GM23338 (cell line): Measurements from ENCODE around the gene THSD4. TPM values are rescaled to one million over a fixed set of nuclear protein-coding genes. Genes with fewer than 3 reads are reported as not detected.

Experiments
- ATAC-seq: fragments of 200-7000 bp; cut with Tn5 transposase; 3 replicates; pipeline ENCODE4 v1.9.1; 2020
- DNase-seq: peaks from one replicate; pipeline ENCODE4 v3.0.0-alpha.2; 2015; ENCODE audit warnings: low spot score
- H2AFZ ChIP-seq: fragments of 200-600 bp; sonication (generic); 2 replicates; pipeline ENCODE4 v1.8.0; 2016; ENCODE audit warnings: antibody characterized with exemption, mild to moderate bottlenecking, moderate library complexity
- H3F3A ChIP-seq: fragments of 200-600 bp; sonication (generic); replicated peaks from 2 replicates; pipeline ENCODE4 v1.8.0; 2017; ENCODE audit warnings: antibody characterized with exemption, mixed run types, low read depth
- H3K27ac ChIP-seq: fragments of 200-600 bp; sonication (generic); 2 replicates; pipeline ENCODE4 v1.6.1; 2016; ENCODE audit warnings: low read depth
- H3K27me3 ChIP-seq: fragments of 200-600 bp; sonication (generic); 2 replicates; pipeline ENCODE4 v1.8.0; 2016; ENCODE audit warnings: mild to moderate bottlenecking, mixed run types, moderate library complexity; ENCODE audit not compliant: insufficient read depth
- H3K36me3 ChIP-seq: fragments of 200-600 bp; sonication (generic); 2 replicates; pipeline ENCODE4 v1.8.0; 2016; ENCODE audit warnings: mild to moderate bottlenecking; ENCODE audit not compliant: insufficient read depth
- H3K4me1 ChIP-seq: fragments of 200-600 bp; sonication (generic); 2 replicates; pipeline ENCODE4 v1.8.0; 2016; ENCODE audit warnings: mild to moderate bottlenecking, moderate library complexity; ENCODE audit not compliant: insufficient read depth
- H3K4me2 ChIP-seq: fragments of 200-600 bp; sonication (generic); 2 replicates; pipeline ENCODE4 v1.7.1; 2017; ENCODE audit warnings: mixed run types
- H3K4me3 ChIP-seq: fragments of 200-600 bp; sonication (generic); 2 replicates; pipeline ENCODE4 v1.6.1; 2016; ENCODE audit warnings: mixed run types
- H3K79me2 ChIP-seq: fragments of 200-600 bp; sonication (generic); replicated peaks from 2 replicates; pipeline ENCODE4 v1.8.0; 2017; ENCODE audit warnings: mild to moderate bottlenecking; ENCODE audit not compliant: insufficient read depth
- H3K9me2 ChIP-seq: fragments of 200-600 bp; sonication (generic); 2 replicates; pipeline ENCODE4 v1.8.0; 2017; ENCODE audit not compliant: insufficient read depth
- H4K20me1 ChIP-seq: fragments of 200-600 bp; sonication (generic); replicated peaks from 2 replicates; pipeline ENCODE4 v1.8.0; 2017; ENCODE audit warnings: mild to moderate bottlenecking; ENCODE audit not compliant: insufficient read depth
- H3K27ac Mint-ChIP-seq: 2 replicates; pipeline ENCODE4 v1.8.0; 2020; ENCODE audit warnings: inconsistent platforms, mild to moderate bottlenecking, moderate library complexity, mixed read lengths
- H3K27me3 Mint-ChIP-seq: 3 replicates; pipeline ENCODE4 v1.8.0; 2022; ENCODE audit warnings: low read depth, mild to moderate bottlenecking, moderate library complexity, mixed read lengths, inconsistent platforms; ENCODE audit not compliant: insufficient read depth, poor library complexity
- H3K36me3 Mint-ChIP-seq: 3 replicates; pipeline ENCODE4 v1.8.0; 2021; ENCODE audit warnings: low read depth, mild to moderate bottlenecking, inconsistent platforms, moderate library complexity, mixed read lengths
- H3K4me1 Mint-ChIP-seq: 3 replicates; pipeline ENCODE4 v1.8.0; 2020; ENCODE audit warnings: mild to moderate bottlenecking, inconsistent platforms, mixed read lengths
- H3K4me3 Mint-ChIP-seq: 3 replicates; pipeline ENCODE4 v1.8.0; 2021; ENCODE audit warnings: moderate library complexity, mild to moderate bottlenecking, inconsistent platforms, mixed read lengths
- H3K9me3 Mint-ChIP-seq: 3 replicates; pipeline ENCODE4 v1.8.0; 2020; ENCODE audit warnings: moderate library complexity, mild to moderate bottlenecking, inconsistent platforms, mixed read lengths
- CREB1 ChIP-seq: fragments of 250-450 bp; sonication (Bioruptor Pico); IDR thresholded peaks from 2 replicates; pipeline ENCODE4 v1.5.0; 2020; ENCODE audit warnings: low read depth, mild to moderate bottlenecking, moderate library complexity
- EZH2 ChIP-seq: fragments of 200-600 bp; sonication (generic); IDR thresholded peaks from one replicate; pipeline ENCODE4 v1.8.0; 2017; ENCODE audit warnings: antibody characterized with exemption, mild to moderate bottlenecking, low read depth; ENCODE audit not compliant: unreplicated experiment
- EZH2phosphoT487 ChIP-seq: fragments of 200-600 bp; sonication (generic); IDR thresholded peaks from one replicate; pipeline ENCODE4 v1.8.1; 2018; ENCODE audit warnings: antibody characterized with exemption; ENCODE audit not compliant: unreplicated experiment
- JUNB ChIP-seq: IDR thresholded peaks from one replicate; pipeline ENCODE4 v1.6.1; 2016; ENCODE audit warnings: antibody characterized with exemption; ENCODE audit not compliant: unreplicated experiment
- NANOG ChIP-seq: IDR thresholded peaks from 2 replicates; pipeline ENCODE4 v1.6.1; 2016; ENCODE audit warnings: antibody characterized with exemption, borderline replicate concordance
- POLR2AphosphoS5 ChIP-seq: IDR thresholded peaks from 2 replicates; pipeline ENCODE4 v1.6.1; 2016; ENCODE audit warnings: antibody characterized with exemption, low read depth
- STAT1 ChIP-seq: IDR thresholded peaks from one replicate; pipeline ENCODE4 v1.6.1; 2016; ENCODE audit warnings: antibody characterized with exemption; ENCODE audit not compliant: unreplicated experiment
- ZNF114 ChIP-seq: fragments of 250-450 bp; sonication (Bioruptor Pico); IDR thresholded peaks from 2 replicates; pipeline ENCODE4 v1.5.0; 2020; ENCODE audit warnings: mild to moderate bottlenecking, moderate library complexity
- ZNF331 ChIP-seq: fragments of 250-450 bp; sonication (Bioruptor Pico); IDR thresholded peaks from 2 replicates; pipeline ENCODE4 v1.5.0; 2020; ENCODE audit warnings: low read depth, mild to moderate bottlenecking, moderate library complexity
- polyA plus RNA-seq: library from polyadenylated mRNA; unstranded; fragments of >200 nt; fragmentation: Nextera tagmentation; extraction: Ambion mirVana; gene quantifications from 2 replicates; pipeline ENCODE4 v1.2.1, GENCODE V29; 2016
- total RNA-seq: library from RNA; depleted of rRNA; stranded (reverse); fragments of >200 nt; shearing (Covaris generic); gene quantifications from 2 replicates; pipeline ENCODE4 v1.2.3, GENCODE V29; 2014
- TF ChIP-seq, protein P1 (sequence below), 2 experiments: fragments of 200-600 bp in 1 of 2; sonication (generic) in 1 of 2; conservative IDR thresholded peaks; 2 replicates each; pipeline versions ENCODE4 v1.5.1 to v1.6.1; 2016 to 2017; ENCODE audit warnings: antibody characterized with exemption in 2 of 2, low read depth in 2 of 2, mild to moderate bottlenecking in 2 of 2, moderate library complexity in 1 of 2
- TF ChIP-seq, protein P2 (sequence below): fragments of 250-450 bp; sonication (Bioruptor Pico); IDR thresholded peaks from 2 replicates; pipeline ENCODE4 v1.5.0; 2020; ENCODE audit warnings: mild to moderate bottlenecking, moderate library complexity
- TF ChIP-seq, protein P3 (sequence below): IDR thresholded peaks from one replicate; pipeline ENCODE4 v1.6.1; 2018; ENCODE audit warnings: antibody characterized with exemption; ENCODE audit not compliant: unreplicated experiment
- TF ChIP-seq, protein P4 (sequence below): IDR thresholded peaks from 2 replicates; pipeline ENCODE4 v1.6.1; 2016; ENCODE audit warnings: antibody characterized with exemption

Gene THSD4
- total and polyA plus RNA-seq, 2 experiments from 2014 or later: 2.0 to 7.4 TPM

DNA sequence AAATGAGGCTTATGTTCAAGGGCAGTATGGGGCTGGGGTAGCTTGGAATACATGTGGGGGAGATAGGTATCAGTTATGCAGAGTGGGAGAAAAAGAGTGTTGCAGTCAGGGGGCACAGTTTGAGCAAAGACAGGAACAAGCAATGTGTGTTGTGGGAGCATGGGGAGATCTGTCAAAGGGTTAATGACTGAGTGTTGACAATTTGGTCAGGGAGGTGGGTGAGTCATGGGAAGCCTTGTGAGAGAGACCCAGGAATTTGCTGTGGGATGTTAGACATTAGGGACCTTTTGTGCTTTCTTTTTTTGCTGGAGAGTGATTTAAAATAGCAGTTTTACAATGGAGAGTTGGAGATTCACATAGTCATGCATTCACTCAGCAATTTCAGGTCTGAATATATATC, 473.5 kb downstream of the THSD4 start:
- H3K9me3 Mint-ChIP-seq: peaks cover 13% of the 10 kb centered on the region
- peaks cover 9% of the 10 kb centered on the region for H3K4me1 Mint-ChIP-seq
- H3K4me2 ChIP-seq: no peak overlapping the region

More for the DNA sequence above, 473.5 kb downstream of the THSD4 start:
- H3F3A ChIP-seq: no peaks in the 10 kb centered on the region
- H4K20me1 ChIP-seq: no peaks in the 10 kb centered on the region
- ATAC-seq (no peak; the same call in 2 of the 3 replicates), DNase-seq (peak; percentile 35)
- peaks cover 6% of the 10 kb centered on the region; the same call in 2 of the 3 replicates for H3K36me3 Mint-ChIP-seq
- H3K9me2 ChIP-seq: no peaks in the 10 kb centered on the region
- TF ChIP-seq, protein P1, sequence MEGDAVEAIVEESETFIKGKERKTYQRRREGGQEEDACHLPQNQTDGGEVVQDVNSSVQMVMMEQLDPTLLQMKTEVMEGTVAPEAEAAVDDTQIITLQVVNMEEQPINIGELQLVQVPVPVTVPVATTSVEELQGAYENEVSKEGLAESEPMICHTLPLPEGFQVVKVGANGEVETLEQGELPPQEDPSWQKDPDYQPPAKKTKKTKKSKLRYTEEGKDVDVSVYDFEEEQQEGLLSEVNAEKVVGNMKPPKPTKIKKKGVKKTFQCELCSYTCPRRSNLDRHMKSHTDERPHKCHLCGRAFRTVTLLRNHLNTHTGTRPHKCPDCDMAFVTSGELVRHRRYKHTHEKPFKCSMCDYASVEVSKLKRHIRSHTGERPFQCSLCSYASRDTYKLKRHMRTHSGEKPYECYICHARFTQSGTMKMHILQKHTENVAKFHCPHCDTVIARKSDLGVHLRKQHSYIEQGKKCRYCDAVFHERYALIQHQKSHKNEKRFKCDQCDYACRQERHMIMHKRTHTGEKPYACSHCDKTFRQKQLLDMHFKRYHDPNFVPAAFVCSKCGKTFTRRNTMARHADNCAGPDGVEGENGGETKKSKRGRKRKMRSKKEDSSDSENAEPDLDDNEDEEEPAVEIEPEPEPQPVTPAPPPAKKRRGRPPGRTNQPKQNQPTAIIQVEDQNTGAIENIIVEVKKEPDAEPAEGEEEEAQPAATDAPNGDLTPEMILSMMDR (conservative IDR thresholded peaks at IDR 0.05; ENCODE audit: low read depth in 2 of 2): no peak
- TF ChIP-seq POLR2AphosphoS5 (no peak), CREB1 (CRISPR knock-in tag) (no peak), NANOG (no peak), EZH2 (no peak), ZNF114 (no peak), STAT1 (no peak), JUNB (no peak), EZH2phosphoT487 (no peak), ZNF331 (CRISPR knock-in tag) (no peak)
- TF ChIP-seq, protein P2, sequence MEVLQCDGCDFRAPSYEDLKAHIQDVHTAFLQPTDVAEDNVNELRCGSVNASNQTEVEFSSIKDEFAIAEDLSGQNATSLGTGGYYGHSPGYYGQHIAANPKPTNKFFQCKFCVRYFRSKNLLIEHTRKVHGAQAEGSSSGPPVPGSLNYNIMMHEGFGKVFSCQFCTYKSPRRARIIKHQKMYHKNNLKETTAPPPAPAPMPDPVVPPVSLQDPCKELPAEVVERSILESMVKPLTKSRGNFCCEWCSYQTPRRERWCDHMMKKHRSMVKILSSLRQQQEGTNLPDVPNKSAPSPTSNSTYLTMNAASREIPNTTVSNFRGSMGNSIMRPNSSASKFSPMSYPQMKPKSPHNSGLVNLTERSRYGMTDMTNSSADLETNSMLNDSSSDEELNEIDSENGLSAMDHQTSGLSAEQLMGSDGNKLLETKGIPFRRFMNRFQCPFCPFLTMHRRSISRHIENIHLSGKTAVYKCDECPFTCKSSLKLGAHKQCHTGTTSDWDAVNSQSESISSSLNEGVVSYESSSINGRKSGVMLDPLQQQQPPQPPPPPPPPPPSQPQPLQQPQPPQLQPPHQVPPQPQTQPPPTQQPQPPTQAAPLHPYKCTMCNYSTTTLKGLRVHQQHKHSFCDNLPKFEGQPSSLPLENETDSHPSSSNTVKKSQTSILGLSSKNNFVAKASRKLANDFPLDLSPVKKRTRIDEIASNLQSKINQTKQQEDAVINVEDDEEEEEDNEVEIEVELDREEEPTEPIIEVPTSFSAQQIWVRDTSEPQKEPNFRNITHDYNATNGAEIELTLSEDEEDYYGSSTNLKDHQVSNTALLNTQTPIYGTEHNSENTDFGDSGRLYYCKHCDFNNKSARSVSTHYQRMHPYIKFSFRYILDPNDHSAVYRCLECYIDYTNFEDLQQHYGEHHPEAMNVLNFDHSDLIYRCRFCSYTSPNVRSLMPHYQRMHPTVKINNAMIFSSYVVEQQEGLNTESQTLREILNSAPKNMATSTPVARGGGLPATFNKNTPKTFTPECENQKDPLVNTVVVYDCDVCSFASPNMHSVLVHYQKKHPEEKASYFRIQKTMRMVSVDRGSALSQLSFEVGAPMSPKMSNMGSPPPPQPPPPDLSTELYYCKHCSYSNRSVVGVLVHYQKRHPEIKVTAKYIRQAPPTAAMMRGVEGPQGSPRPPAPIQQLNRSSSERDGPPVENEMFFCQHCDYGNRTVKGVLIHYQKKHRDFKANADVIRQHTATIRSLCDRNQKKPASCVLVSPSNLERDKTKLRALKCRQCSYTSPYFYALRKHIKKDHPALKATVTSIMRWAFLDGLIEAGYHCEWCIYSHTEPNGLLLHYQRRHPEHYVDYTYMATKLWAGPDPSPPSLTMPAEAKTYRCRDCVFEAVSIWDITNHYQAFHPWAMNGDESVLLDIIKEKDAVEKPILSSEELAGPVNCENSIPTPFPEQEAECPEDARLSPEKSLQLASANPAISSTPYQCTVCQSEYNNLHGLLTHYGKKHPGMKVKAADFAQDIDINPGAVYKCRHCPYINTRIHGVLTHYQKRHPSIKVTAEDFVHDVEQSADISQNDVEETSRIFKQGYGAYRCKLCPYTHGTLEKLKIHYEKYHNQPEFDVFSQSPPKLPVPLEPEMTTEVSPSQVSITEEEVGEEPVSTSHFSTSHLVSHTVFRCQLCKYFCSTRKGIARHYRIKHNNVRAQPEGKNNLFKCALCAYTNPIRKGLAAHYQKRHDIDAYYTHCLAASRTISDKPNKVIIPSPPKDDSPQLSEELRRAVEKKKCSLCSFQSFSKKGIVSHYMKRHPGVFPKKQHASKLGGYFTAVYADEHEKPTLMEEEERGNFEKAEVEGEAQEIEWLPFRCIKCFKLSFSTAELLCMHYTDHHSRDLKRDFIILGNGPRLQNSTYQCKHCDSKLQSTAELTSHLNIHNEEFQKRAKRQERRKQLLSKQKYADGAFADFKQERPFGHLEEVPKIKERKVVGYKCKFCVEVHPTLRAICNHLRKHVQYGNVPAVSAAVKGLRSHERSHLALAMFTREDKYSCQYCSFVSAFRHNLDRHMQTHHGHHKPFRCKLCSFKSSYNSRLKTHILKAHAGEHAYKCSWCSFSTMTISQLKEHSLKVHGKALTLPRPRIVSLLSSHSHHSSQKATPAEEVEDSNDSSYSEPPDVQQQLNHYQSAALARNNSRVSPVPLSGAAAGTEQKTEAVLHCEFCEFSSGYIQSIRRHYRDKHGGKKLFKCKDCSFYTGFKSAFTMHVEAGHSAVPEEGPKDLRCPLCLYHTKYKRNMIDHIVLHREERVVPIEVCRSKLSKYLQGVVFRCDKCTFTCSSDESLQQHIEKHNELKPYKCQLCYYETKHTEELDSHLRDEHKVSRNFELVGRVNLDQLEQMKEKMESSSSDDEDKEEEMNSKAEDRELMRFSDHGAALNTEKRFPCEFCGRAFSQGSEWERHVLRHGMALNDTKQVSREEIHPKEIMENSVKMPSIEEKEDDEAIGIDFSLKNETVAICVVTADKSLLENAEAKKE (CRISPR knock-in tag): no peak
- TF ChIP-seq, protein P3, sequence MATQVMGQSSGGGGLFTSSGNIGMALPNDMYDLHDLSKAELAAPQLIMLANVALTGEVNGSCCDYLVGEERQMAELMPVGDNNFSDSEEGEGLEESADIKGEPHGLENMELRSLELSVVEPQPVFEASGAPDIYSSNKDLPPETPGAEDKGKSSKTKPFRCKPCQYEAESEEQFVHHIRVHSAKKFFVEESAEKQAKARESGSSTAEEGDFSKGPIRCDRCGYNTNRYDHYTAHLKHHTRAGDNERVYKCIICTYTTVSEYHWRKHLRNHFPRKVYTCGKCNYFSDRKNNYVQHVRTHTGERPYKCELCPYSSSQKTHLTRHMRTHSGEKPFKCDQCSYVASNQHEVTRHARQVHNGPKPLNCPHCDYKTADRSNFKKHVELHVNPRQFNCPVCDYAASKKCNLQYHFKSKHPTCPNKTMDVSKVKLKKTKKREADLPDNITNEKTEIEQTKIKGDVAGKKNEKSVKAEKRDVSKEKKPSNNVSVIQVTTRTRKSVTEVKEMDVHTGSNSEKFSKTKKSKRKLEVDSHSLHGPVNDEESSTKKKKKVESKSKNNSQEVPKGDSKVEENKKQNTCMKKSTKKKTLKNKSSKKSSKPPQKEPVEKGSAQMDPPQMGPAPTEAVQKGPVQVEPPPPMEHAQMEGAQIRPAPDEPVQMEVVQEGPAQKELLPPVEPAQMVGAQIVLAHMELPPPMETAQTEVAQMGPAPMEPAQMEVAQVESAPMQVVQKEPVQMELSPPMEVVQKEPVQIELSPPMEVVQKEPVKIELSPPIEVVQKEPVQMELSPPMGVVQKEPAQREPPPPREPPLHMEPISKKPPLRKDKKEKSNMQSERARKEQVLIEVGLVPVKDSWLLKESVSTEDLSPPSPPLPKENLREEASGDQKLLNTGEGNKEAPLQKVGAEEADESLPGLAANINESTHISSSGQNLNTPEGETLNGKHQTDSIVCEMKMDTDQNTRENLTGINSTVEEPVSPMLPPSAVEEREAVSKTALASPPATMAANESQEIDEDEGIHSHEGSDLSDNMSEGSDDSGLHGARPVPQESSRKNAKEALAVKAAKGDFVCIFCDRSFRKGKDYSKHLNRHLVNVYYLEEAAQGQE: no peak
- TF ChIP-seq, protein P4, sequence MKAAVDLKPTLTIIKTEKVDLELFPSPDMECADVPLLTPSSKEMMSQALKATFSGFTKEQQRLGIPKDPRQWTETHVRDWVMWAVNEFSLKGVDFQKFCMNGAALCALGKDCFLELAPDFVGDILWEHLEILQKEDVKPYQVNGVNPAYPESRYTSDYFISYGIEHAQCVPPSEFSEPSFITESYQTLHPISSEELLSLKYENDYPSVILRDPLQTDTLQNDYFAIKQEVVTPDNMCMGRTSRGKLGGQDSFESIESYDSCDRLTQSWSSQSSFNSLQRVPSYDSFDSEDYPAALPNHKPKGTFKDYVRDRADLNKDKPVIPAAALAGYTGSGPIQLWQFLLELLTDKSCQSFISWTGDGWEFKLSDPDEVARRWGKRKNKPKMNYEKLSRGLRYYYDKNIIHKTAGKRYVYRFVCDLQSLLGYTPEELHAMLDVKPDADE: no peak
- no peak overlapping the region for H3K27ac ChIP-seq
- H3K4me1 ChIP-seq: no peaks in the 10 kb centered on the region
- no peaks in the 10 kb centered on the region; the same call in 1 of the 2 replicates for H3K36me3 ChIP-seq
- H3K27ac Mint-ChIP-seq: no peak overlapping the region; the same call in 1 of the 2 replicates
- peaks cover 2% of the 10 kb centered on the region for H3K27me3 Mint-ChIP-seq
- no peak overlapping the region for H2AFZ ChIP-seq
- H3K79me2 ChIP-seq: no peaks in the 10 kb centered on the region
- H3K4me3 ChIP-seq: no peak overlapping the region
- H3K4me3 Mint-ChIP-seq: no peak overlapping the region
- no peaks in the 10 kb centered on the region for H3K27me3 ChIP-seq
